RPMI8226 (cell line): ENCODE results near the gene DDX39B.

Experiments
- DNase-seq: peaks from one replicate; pipeline ENCODE4 v3.0.0-alpha.2; 2015

The DDX39B gene

DNA sequence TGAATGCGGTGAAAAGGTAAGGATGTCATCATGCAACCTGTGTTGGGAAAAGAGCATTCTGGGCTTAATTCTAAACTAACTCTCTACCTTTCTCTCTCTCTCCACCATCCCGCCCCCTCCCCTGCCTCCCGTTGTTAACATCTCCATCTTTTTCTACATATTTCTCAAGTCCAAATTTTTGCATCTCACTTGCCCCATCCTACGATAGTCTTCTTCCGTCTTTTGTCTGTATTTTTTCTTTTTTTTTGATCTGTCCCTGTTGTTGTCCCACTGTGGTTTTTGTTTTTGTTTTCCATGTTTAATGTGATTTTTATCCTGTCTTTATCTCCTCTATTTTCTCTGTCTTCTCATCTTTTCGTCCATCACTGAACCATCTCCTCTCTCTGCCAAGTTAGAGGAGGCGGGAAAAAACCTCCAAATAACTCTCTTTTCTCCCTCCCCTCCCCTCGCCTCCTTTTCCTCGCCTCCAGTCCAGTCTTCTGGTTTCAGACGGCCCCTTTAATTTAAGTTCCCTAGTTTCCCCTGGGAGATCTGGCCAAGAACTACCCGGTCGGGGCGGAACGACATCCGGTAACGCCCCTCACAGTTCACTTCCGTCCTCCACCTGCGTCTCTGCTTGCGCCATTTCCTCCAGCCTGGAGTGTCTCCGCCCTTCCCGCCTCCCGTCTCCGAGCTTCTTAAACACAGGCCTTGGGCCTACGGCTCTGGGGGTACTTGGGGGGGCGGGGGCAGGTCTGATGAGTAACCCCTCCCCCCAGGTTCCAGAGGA, 5.3 kb upstream of the DDX39B start, which contains the start of gene NFKBIL1:
NFKBIL1 (plus strand) TSS at position 651 of the 769 bp plus-strand sequence; CDS start at position 738, 87 bp downstream.
- peak; percentile 94 for DNase-seq

GRCh38 chr6:31546339-31546957, 4.6 kb upstream of the DDX39B start, which contains the start of gene ATP6V1G2:
ATP6V1G2 (minus strand) TSS chr6:31546608; CDS start chr6:31546559, 49 bp downstream.
- DNase-seq = peak; percentile 88

DNA sequence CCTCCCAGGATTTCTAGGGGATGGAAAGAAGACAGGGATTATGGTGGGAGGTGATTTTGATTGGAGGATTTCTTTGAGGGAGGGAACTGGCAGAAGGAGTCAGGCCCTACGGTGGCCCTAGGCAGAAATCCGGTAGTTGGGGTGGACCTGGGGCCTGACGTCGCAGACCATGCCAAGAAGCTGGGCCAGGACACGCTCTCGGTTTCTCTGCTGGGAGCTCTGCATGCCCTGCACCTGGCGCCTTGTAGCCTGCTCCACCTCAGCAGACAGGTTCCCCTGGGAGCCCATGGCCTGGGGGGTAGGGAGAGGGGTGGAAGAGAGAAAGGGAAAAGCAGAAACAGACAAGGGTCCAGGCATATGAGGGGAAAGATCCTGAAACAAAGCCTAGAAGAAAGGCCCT, 3.5 kb upstream of the DDX39B start:
- no peak for DNase-seq

DNA sequence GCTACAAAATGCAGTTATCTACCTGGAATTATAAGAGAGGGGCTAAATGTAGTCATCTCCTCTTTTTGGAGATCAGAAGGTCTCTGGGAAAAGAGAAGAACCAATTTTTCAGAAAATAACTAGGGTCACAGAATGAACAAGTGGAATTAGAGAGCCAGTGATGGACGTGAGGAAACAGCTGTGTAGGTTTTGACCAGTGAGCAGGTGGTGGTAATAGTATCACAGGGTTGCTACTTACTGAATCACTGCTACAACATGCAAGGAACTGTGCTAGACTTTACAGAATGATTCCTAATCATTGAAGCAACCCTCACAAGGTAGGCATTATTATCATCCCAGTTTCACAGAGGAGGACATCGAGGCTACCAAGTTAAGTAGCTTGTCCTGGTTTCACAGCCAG, 2.9 kb upstream of the DDX39B start:
- no peak for DNase-seq

DNA sequence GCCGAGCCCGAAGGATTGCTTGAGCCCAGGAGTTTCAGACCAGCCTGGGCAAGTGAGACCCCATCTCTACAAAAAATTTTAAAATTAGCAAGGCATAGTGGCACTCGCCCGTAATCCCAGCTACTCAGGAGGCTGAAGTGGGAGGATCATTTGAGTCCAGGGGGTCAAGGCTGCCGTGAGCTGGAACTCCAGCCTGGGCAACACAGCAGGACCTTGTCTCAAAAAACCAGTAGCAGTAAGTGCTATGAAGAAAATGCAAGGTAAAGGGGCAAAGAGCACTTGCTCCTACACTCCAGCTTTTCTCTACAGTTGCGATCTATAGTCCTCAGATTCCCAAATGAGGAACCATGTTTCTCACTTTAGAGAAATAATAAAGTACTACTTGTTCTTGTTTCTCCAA, 1.8 kb upstream of the DDX39B start:
- DNase-seq = no peak

GRCh38 chr6:31541059-31541657, 645 bp downstream of the DDX39B start:
- DNase-seq = peak; percentile 72

GRCh38 chr6:31540640-31541039, 1.2 kb downstream of the DDX39B start:
- no peak for DNase-seq

DNA sequence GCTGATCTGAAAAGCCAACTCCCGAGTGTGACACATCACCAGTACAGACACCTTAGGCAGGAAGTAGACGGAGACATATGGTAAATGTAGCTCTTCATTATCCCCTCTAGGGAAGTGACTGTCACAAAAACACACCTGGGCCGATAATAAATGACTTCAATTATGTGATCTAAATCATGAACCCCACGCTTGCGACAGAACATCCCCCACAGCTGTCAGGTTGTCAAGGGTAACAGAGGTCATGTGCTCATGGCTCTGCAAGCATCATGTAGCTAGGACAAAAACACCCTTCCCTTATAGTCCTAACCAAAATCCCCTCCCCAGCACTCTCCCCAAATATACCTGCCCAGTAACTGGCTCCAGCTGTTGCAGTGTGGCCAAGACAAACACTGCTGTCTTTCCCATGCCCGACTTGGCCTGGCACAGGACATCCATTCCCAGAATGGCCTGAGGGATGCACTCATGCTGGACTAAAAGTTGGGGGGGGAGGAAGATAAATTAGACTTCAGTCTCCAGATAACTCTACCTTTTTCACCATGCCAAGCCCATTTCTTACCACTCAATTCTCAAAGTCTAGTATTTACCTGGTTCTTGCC, 2.9 kb downstream of the DDX39B start:
- no peak for DNase-seq

- no peak for DNase-seq
Observed at GRCh38 chr6:31535538-31536324, 6.1 kb downstream of the DDX39B start.

GRCh38 chr6:31534521-31535040, 7.2 kb downstream of the DDX39B start:
- DNase-seq = no peak

GRCh38 chr6:31534011-31534410, 7.8 kb downstream of the DDX39B start:
- no peak for DNase-seq

DNA sequence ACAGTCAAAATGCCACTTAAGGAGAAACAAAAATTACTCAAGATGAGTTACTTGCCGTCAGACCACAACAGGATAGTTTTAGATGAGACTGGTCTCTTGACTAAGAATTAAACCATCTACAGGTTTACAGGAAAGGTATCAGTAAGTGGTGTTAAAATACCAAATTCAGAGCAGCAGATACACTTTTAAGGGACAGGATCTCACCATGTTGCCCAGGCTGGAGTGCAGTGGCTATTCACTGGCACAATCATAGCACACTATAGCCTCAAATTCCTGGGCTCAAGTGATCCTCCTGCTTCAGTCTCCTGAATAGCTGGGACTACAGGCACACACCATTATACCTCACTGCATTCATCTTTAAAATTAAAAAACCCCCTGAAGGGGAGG, 8.4 kb downstream of the DDX39B start:
- DNase-seq = no peak

DNA sequence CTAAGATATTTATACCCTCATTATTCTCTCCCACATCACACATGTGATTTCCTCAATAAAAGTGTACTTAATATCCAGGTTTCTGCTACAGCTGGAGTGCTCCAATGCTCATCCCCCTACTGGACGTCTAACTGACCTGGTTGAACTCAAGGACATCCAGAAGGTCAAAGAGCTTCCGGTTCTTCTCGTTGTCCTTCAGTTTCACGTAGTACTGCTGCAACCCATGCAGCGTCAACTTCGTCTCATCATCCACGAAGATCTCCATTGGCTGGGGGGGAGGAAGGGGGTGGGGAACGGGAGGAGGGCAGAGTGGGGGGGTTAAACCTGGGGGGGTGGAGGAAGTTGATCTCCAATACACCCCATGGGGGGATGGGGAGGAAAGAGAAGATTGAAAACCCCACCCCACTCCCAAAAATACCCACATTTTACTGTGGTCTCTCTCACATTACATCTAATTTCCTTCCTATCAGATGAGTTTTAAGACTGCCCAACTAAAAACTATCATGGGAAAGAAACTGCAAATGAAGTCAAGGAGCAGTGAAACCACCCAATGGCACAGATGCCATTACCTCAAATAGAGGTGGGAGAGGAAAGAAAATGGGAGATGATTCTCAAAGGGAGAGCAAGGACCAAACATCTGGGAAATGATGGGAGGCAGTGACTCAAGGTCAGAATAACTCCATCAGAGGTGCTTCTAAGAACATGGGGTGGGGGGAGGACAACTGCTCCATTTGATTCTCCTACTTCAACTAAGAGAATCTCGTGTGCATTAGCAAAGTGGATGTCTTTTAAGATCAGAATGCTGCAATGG, 9.0 kb downstream of the DDX39B start:
- no peak for DNase-seq

GRCh38 chr6:31531771-31532643, 9.8 kb downstream of the DDX39B start:
- no peak for DNase-seq

GRCh38 chr6:31531162-31531561, 10.6 kb downstream of the DDX39B start:
- no peak for DNase-seq

GRCh38 chr6:31530659-31531058, 11.1 kb downstream of the DDX39B start:
- no peak for DNase-seq

DNA sequence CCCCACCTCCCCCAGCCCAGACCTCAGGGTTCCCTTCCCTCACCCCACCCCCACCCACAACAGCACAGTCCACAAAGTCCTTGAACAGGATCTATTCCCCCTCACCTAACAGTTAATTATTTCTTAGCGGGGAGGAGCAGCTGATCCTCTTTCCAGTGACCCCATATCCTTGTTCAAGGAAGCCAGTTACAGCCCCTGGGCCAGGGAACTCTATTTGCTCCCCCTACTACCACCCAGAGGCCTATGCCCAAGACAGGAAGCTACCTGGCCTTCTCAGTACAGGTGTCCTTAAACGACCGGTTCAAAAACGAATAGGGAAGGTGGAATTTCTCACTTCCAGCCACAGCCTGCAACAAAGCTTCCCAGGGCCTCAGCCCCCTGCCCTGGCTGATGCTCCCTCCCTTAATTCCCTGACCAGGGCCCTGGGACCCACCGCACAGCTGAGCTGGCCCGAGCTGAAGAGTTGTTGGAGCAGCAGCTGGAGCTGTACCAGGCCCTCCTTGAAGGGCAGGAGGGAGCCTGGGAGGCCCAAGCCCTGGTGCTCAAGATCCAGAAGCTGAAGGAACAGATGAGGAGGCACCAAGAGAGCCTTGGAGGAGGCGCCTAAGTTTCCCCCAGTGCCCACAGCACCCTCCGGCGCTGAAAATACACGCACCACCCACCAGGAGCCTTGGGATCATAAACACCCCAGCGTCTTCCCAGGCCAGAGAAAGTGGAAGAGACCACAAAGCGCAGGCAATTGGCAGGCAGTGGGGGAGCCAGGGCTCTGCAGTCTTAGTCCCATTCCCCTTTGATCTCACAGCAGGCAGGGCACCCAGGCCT, 12.3 kb downstream of the DDX39B start:
- DNase-seq = no peak

- DNase-seq = no peak
Observed at GRCh38 chr6:31528821-31529328, 12.9 kb downstream of the DDX39B start, which contains the start of gene MCCD1. MCCD1 (plus strand) TSS chr6:31528962; CDS start chr6:31529015, 53 bp downstream.

- no peak for DNase-seq
Observed at GRCh38 chr6:31528307-31528777, 13.5 kb downstream of the DDX39B start.
